GM18519 (cell line): ENCODE measurements around the gene MYO19.

Experiments used
- ATAC-seq: cut with Tn5 transposase; IDR thresholded peaks from one replicate; pipeline ENCODE4 v1.9.1; 2021; ENCODE audit warnings: mild to moderate bottlenecking, moderate library complexity; ENCODE audit not compliant: unreplicated experiment, low FRiP score

MYO19 gene, protein sequence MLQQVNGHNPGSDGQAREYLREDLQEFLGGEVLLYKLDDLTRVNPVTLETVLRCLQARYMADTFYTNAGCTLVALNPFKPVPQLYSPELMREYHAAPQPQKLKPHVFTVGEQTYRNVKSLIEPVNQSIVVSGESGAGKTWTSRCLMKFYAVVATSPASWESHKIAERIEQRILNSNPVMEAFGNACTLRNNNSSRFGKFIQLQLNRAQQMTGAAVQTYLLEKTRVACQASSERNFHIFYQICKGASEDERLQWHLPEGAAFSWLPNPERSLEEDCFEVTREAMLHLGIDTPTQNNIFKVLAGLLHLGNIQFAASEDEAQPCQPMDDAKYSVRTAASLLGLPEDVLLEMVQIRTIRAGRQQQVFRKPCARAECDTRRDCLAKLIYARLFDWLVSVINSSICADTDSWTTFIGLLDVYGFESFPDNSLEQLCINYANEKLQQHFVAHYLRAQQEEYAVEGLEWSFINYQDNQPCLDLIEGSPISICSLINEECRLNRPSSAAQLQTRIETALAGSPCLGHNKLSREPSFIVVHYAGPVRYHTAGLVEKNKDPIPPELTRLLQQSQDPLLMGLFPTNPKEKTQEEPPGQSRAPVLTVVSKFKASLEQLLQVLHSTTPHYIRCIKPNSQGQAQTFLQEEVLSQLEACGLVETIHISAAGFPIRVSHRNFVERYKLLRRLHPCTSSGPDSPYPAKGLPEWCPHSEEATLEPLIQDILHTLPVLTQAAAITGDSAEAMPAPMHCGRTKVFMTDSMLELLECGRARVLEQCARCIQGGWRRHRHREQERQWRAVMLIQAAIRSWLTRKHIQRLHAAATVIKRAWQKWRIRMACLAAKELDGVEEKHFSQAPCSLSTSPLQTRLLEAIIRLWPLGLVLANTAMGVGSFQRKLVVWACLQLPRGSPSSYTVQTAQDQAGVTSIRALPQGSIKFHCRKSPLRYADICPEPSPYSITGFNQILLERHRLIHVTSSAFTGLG

DNA sequence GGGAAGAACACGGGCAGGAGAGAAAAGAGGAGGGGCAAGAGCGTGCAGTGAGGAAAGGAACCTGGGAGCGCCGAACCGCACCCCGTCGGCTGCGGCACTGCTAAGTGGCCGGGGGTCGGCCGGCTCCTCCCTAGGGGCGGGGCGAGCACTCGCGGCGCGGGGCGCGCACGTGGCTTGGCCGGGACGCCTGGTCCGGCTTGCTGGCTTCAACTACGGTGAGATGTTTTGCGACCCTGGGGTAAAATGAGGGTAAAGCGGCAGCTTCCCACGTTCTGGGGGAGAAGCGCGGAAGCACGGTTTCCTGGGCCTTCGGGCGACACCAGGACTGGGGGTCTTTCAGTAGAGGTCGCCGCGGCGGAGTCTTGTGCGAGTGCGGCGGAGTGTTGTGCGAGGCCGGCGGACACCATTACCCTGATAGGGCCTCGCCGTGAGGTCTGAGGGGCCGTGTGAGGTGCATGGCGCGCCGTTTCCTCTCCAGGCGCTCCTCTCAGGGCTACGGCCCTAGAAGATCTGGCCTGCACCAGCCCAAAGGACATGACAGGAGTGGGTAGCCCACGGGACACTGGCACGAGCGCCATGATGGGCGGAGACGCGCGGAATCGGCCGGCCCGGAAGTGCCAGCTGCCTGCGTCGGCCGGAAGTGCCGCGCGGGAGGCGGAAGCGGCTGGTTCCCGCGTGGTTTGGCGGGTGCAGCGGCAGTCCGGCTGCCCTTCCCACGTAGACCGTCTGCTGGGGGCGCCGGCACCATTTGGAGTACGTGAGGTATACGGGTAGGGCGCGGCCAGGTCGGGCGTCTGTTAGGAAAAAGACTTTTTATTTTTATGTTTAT lies at the start of gene MYO19, which contains the start of gene PIGW:
Gene MYO19 (minus strand): TSS at position 29 of the 829 bp plus-strand sequence. CDS start 2,330 bp downstream, outside the sequence.
Gene PIGW (plus strand): TSS at position 148 of the 829 bp plus-strand sequence. CDS start 2,115 bp downstream, outside the sequence.
- peak; percentile 43 for ATAC-seq

- no peak for ATAC-seq
Observed at GRCh38 chr17:36583787-36584186, 49.1 kb upstream of the MYO19 start.

GRCh38 chr17:36578671-36579070 lies 44.0 kb upstream of the MYO19 start:
- ATAC-seq: no peak

DNA sequence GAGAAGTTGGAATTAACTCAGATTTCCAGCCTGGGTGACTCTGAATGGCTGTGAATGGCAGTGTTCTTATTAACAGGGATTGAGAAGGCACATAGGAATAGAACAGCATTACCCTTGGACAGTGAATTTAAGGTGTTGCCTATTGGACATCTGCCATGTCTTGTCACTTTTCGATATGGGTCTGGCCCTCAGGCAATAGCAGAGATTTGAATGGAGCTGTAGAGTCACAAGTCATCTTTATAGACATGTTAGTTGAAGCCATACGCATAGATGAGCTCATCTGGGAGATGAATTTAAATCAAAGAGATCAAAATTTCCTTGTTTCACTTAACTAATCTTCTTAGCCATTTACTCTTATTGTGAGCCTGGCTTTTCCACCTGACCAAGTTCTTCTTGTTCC lies 42.1 kb upstream of the MYO19 start:
- no peak for ATAC-seq

DNA sequence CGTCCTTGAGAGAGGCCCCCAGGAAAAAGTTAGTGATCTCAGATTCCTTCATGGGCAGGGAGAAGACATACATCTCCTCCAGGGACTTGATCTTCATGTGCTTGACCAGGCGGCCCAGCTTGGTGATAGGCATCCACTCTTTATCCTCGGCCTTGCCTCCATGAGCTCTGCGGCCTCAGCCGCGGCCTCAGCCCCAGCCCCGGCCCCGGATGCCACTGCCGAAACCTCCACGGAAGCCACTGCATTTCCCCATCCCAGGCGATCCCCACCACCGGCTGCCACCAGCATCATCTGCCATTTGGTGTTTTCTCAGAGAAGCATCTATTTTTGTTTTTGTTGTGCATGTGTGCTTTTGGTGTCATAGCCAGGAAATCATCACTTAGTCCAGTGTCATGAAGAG lies 40.4 kb upstream of the MYO19 start:
- ATAC-seq: no peak

DNA sequence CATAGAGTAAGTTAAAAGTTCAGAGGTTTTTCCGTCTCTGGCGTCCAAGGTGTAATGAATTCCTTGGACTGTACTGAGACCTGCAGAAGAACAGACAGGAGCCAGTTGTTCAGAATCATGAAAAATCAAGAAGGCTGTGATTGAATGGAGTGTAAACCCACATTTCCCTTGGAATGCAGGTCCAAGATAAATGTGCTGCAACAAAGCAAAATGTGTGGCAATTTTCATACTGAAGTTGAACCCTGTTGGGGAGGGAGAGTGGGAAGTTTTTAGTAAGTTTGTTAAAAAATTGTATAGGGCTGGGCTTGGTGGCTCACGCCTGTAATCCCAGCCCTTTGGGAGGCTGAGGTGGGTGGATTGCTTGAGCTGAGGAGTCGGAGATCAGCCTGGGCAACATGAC lies 31.4 kb upstream of the MYO19 start:
- no peak for ATAC-seq

DNA sequence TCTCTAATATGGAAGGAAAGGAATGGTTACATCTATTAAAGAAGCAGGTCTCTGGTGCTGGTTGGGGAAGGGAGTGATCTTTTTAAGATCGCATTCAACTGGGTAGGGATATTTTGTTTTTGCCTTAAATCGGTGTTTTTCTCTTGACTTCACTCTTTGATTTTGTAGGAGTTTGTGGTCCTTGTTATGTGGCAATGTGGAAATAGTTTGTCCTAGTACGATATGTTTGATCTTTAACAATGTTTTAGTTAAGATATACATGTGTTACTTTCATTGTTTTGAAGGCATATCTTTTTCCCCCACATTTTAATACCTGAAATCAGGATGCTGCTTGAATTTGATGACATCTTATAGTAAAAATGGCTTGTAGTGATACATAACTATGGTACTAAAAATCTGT lies 18.8 kb upstream of the MYO19 start:
- no peak for ATAC-seq

DNA sequence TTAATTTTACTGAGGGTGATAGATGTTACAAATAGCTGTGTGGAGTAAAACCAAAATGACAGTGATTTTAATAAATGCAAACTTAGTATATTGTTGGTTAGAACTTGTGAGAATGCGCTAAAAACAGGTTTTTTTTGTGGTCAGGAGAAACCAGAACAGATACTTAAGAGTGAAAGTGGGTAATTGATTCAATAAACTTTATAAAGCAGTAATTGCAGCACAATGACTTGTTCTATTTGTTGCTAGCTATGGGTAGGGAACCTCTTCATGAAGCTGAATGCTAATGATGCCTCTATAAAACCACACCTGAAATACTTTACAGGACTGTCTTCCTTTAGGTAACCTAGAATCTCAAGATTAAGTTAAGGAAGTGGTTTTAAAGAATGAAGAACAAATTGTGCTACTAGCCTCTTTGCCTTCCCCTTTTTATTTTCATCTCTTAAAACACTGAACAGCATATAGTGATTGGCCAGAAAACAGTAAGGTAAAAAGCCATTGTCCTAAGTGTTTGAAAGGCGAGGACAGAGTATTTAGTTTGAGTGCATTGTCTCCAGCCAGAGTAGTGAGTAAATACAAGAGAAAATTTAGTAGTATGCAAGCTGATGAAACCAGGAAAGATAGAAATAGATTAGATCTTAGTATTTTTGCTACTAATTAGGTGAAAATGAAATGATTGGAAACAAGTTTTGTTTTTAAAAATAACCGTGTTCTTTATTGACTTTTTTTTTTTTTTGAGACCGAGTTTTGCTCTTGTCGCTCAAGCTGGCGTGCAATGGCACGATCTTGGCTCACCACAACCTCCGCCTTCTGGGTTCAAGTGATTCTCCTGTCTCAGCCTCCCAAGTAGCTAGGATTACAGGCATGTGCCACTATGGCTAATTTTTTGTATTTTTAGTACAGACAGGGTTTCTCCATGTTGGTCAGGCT lies 16.1 kb upstream of the MYO19 start:
- ATAC-seq: no peak

GRCh38 chr17:36547776-36548175 lies 13.1 kb upstream of the MYO19 start:
- ATAC-seq: no peak

GRCh38 chr17:36546418-36547093 lies 11.9 kb upstream of the MYO19 start:
- no peak for ATAC-seq

GRCh38 chr17:36545465-36546417 lies 11.1 kb upstream of the MYO19 start:
- peak; percentile 33 for ATAC-seq

- ATAC-seq: no peak
Observed at GRCh38 chr17:36545077-36545464, 10.4 kb upstream of the MYO19 start.

DNA sequence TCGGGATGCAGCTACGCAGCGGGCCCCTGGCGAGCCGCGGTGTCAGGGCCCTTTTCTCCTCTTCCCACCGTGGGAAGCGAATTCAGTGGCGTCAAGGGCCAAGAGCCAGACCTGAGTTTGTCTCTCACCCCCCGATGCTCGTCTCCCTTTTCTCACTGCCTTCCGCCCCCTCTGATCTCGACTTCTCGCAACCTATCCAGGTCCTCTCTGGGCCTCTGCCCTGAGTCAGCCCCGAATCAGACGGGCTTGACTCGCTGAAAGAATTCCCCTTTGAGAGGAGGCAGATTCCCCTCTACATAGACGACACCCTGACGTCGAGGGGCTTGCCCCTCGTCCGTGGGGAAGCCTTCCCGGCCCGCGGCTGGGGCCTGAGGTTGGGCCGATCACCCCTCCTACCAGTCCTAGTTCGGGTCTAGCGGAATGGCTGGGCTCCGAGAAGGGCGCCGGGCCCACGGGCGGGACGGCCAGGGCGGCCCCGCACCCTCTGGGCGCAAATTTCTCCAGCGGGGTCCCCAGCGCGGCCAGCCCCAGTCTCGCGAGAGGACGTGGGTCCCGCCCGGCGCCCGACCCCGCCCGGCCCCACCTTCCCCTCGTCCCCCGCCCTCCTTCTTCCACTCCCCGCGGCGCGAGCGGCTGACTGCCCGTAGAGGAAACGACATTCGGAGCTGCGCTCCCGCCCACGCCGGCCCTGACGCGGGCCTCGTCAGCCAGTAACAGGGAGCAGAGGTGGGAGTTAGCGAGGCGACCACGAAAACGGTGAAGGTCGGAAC lies 9.8 kb upstream of the MYO19 start, which contains the start of gene GGNBP2:
Gene GGNBP2 (plus strand): TSS at position 613 of the 770 bp plus-strand sequence. CDS start 806 bp downstream, outside the sequence.
- ATAC-seq: peak; percentile 36

DNA sequence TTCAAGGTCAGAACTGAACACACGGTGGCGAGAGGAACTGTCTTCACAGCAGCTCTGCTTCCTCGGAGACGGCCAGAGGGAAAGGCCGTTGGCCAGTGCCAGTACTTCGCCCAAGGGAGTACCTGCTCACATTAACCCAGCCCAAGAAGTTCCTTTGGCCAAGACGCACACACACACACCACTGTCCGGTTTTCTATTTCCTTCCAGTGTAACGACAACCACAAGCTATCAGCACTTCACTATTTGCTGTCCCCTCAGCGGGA lies 9.3 kb upstream of the MYO19 start:
- ATAC-seq: no peak

- no peak for ATAC-seq
Observed at GRCh38 chr17:36542755-36543154, 8.1 kb upstream of the MYO19 start.

GRCh38 chr17:36540696-36541095 lies 6.0 kb upstream of the MYO19 start:
- no peak for ATAC-seq

DNA sequence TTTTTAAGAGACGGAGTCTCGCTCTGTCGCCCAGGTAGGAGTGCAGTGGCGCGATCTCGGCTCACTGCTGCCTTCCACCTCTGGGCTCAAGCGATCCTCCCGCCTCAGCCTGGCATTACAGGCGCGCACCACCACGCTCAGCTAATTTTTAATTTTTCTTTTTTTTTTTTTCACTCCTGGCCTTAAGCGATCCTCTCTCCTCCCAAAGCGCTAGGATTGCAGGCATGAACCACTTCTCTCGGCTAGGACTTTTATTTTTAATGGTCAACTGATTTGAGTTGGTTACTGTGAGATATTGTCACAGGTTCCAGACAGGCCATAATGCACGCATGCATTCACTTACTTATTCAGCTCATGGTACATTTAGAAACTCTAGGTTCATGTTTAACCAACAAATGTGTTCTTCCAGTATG lies 1.0 kb upstream of the MYO19 start:
- no peak for ATAC-seq
